Hematopoietic multipotent progenitor cell treated with erythropoietin and hydrocortisone succinate and interleukin-3 and kit ligand, for 15 days (in vitro differentiated cells): ENCODE results near the gene FITM2.
A peak's percentile ranks its signal among the peaks of the same experiment; 100 is the strongest.
"Not testable (repeated sequence)": the region's sequence is repeated elsewhere in the genome, so short reads cannot be mapped to it uniquely, and the experiment has no call there.

Experiments
- DNase-seq: peaks from one replicate; pipeline ENCODE4 v3.0.0-alpha.2; 2015; ENCODE audit warnings: low spot score

FITM2 gene, protein sequence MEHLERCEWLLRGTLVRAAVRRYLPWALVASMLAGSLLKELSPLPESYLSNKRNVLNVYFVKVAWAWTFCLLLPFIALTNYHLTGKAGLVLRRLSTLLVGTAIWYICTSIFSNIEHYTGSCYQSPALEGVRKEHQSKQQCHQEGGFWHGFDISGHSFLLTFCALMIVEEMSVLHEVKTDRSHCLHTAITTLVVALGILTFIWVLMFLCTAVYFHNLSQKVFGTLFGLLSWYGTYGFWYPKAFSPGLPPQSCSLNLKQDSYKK

GRCh38 chr20:44310664-44311639 lies at the start of gene FITM2:
Gene FITM2, minus strand, starts transcription at chr20:44311202. Its CDS starts 54 bp downstream, at chr20:44311148.
- DNase-seq = peak; percentile 98

GRCh38 chr20:44360221-44360620 lies 49.2 kb upstream of the FITM2 start:
- no peak for DNase-seq

DNA sequence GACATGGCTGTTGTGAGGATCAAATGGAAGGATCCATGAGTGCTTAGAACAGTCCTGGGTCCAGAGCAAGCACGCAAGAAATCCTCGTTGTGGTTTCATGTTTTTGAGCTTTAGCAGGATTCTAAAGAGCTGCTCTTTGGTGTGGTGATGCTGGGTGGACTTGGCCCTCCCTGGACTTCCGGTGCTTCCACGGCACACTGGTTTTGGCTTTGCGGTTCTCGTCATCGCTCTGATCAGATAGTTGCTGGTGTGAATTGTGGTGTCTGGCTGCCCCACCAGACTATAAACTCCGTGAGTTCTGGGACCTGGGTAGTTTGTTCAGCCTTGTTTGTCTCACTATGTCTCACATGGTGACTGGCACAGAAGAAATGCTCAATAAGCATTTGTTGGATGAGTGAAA lies 47.8 kb upstream of the FITM2 start:
- DNase-seq = no peak

DNA sequence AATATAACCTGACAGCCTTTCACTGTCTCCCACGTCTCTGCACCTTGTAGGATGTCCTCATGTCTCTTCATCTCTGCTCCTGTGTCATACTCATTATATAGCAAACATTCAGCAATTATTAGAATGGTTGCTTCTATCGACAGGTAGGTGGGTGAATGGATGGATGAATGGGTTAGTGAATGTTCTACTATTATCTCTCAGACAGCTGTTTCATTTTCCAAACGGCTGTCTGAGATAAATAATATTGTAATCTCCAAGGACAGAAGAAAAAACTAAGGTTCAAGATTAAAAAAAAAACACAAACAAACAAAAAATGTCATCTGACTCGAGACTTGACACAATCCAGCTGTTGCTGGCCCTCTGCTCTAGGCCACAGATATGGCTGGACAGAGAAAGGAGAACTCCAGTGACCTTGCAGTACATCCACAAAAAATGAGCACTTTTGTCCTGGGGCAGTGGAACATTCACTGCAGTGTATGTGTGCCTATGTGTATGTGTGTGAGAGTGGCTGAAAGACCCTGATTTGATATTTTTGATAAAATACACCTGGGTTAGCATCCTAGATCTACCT lies 46.6 kb upstream of the FITM2 start:
- no peak for DNase-seq

DNA sequence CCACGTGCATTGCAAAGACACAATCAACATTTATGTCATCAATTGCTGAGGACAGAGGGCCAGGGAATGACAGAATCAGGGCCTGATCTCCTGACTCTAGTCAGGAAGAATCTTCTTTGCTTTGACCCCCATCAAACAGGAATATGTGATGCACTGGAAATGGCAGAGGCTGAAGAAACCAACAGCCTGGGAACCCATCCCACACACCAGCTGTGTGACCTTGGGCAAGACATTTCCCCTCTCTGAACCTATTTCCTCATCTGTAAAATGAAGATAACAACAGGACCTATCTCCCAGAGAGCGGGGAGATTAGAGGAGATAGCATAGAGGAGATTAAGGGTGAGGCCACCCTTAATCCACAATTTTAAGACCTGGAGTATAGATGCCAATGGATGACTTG lies 46.0 kb upstream of the FITM2 start:
- DNase-seq = no peak

- DNase-seq = no peak
Measured at GRCh38 chr20:44356353-44356723, 45.3 kb upstream of the FITM2 start.

DNA sequence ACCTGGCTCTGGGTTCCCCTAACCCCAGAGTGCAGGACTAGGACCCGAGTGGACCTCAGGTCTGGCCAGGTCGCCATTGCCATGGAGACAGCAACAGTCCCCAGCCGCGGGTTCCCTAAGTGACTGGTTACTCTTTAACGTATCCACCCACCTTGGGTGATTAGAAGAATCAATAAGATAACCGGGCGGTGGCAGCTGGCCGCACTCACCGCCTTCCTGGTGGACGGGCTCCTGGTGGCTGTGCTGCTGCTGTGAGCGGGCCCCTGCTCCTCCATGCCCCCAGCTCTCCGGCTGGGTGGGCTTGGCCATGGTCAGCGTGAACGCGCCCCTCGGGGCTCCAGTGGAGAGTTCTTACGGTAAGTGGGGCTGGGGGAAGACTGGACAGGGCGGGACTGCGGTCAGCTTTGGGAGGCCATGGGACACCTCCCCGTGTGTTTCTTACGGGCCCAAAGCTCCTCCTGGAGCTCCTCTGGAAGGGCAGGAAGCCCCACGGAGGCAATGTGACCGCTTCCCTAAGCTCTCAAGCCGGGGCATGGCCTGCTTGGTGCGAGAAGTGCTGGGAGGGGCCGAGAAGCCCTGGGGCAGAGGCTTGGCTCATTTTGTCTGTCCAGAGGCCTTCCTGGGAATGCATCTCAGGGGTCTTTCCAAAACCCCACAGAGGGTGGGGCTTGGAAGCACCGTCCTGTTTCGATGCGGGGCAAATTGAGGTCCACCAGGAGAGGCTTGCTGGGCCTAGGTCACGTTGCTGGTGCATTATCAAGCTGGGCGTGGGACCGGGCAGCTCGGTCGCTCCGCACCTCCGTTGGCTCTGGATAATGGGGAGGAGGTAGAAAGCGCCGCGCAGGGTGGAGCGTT lies 44.7 kb upstream of the FITM2 start, which contains the start of gene HNF4A:
HNF4A (plus strand) TSS at position 202 of the 855 bp plus-strand sequence; CDS start at position 308, 106 bp downstream.
- no peak for DNase-seq

- no peak for DNase-seq
Measured at GRCh38 chr20:44354979-44355497, 44.0 kb upstream of the FITM2 start.

DNA sequence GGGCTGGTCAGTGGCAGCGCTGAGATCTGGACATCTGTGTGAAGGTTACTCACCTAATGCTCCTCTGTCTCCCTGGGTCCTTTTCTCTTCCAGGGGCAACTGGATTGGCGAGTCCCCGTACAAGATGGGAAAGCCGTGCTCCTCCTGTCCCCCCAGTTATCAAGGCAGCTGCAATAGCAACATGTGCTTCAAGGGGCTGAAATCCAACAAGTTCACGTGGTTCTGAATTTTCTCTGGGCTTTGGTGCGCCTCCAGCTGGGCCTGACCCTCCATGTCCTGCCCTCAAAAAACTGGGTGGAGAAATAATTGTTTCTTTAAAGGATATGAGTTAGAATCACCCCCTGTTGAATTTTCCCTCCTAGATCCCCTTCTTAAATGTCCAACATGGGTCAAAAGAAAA lies 39.6 kb upstream of the FITM2 start:
- no peak for DNase-seq

- DNase-seq = no peak
Measured at GRCh38 chr20:44349349-44349748, 38.3 kb upstream of the FITM2 start.

DNA sequence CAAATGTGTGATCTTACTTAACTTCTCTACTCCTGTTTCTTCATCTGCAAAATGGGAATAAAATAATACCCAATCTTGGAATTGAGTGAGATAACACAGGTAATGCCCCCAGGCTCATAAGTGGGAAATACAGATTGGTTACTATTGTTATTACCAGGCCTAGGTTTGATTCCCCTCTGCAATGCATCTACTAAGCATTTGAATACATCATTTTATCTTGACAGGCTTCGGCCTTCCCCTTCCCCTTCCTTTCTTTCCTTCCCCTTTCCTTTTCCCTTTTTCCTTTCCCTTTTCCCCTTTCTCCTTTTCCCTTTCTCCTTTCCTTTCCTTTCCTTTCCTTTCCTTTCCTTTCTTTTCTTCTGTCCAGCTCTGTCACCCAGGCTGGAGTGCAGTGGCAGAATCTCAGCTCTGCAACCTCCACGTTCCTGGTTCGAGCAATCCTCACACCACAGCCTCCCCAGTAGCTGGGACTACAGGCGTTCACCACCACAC lies 37.2 kb upstream of the FITM2 start:
- DNase-seq = no peak

DNA sequence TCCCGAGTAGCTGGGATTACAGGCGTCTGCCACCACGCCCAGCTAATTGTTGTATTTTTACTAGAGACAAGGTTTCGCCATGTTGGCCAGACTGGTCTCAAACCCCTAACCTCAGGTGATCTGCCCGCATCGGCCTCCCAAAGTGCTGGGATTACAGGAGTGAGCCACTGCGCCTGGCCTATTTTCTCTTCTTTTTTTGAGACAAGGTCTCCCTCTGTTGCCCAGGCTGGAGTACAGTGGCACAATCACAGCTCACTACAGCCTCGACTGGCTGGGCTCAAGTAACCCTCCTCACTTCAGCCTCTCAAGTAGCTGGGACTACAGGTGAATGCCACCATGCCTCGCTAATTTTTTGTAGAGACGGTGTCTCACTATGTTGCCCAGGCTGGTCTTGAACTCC lies 34.9 kb upstream of the FITM2 start:
- DNase-seq = not testable (repeated sequence)

DNA sequence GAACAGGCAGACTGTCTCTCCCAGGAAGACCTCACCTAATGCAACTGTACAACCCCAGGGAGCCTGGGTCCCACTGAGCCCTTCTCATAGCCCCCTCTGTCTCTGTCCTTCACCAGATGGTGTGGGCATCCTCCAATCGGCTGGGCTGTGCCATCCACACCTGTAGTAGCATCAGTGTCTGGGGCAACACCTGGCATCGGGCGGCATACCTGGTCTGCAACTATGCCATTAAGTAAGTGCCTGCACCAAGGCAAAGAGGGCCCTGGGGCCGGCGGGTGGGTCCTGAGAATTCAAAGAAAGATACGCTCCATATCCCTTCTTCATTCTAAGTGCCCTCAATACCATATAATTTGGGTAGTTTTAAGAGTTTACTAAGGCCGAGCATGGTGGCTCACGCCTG lies 34.1 kb upstream of the FITM2 start:
- DNase-seq = no peak

DNA sequence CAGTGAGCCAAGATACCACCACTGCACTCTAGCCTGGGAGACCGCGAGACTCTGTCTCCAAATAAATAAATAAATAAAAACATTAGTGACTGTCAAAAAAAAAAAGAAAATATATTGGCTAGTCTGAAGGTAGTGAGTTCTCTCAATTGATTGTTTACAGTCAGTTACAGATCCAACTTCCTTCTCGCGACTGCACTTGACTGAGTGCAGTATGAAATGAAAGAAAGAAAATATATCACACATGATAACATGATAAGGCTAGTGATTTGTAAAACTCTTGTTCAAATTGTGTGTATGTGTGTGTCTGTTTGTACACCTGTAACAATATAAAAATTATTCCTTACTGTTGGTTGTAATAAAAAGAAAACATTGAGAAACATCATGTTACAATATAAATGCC lies 33.7 kb upstream of the FITM2 start:
- DNase-seq = no peak

- DNase-seq = no peak
Measured at GRCh38 chr20:44343162-44343675, 32.2 kb upstream of the FITM2 start.

- no peak for DNase-seq
Measured at GRCh38 chr20:44342248-44342647, 31.2 kb upstream of the FITM2 start.

GRCh38 chr20:44336725-44337380 lies 25.9 kb upstream of the FITM2 start, which contains the start of gene R3HDML:
Gene R3HDML, plus strand, starts transcription at chr20:44337043. Its CDS starts 115 bp downstream, at chr20:44337158.
- no peak for DNase-seq

GRCh38 chr20:44336086-44336485 lies 25.1 kb upstream of the FITM2 start:
- DNase-seq = no peak

- no peak for DNase-seq
Measured at GRCh38 chr20:44335675-44336074, 24.7 kb upstream of the FITM2 start.

GRCh38 chr20:44334709-44335108 lies 23.7 kb upstream of the FITM2 start:
- no peak for DNase-seq

- no peak for DNase-seq
Measured at GRCh38 chr20:44334306-44334705, 23.3 kb upstream of the FITM2 start.
